GM12891 (cell line): Measurements from ENCODE around the gene FILIP1L.

Experiments
- POLR2A ChIP-seq: IDR thresholded peaks from 2 replicates; pipeline ENCODE4 v1.6.1; 2011; ENCODE audit warnings: low read depth, low read length, control low read depth
- POLR2AphosphoS5 ChIP-seq: IDR thresholded peaks from 2 replicates; pipeline ENCODE4 v1.6.1; 2011; ENCODE audit warnings: low read depth, low read length, control low read depth
- POU2F2 ChIP-seq: IDR thresholded peaks from 2 replicates; pipeline ENCODE4 v1.6.1; 2011; ENCODE audit warnings: low read depth, mild to moderate bottlenecking, control low read depth, low read length, moderate library complexity
- TAF1 ChIP-seq: IDR thresholded peaks from 2 replicates; pipeline ENCODE4 v1.6.1; 2011; ENCODE audit warnings: low read depth, low read length, control low read depth

GRCh38 chr3:99907959-99908544 lies 206.2 kb downstream of the FILIP1L start:
- no peak for TF ChIP-seq POU2F2
- no peak for TF ChIP-seq POLR2A
- no peak for TF ChIP-seq POLR2AphosphoS5
- no peak for TF ChIP-seq TAF1
